HEK293 (cell line): Measurements from ENCODE around the gene PTRH2.

Experiments
- SETDB1 ChIP-seq: IDR thresholded peaks from one replicate; pipeline ENCODE4 v1.6.1; 2017; ENCODE audit warnings: mild to moderate bottlenecking, low read length, moderate library complexity, mixed read lengths; ENCODE audit not compliant: insufficient read length
- ZNF391 ChIP-seq: fragments of 450-650 bp; formaldehyde crosslinking; IDR thresholded peaks from 2 replicates; pipeline ENCODE4 v1.5.1; 2016; ENCODE audit warnings: low read depth, missing biosample characterization, missing genetic modification characterization, borderline replicate concordance
- ZNF510 ChIP-seq: fragments of 450-650 bp; formaldehyde crosslinking; IDR thresholded peaks from 2 replicates; pipeline ENCODE4 v1.5.1; 2018; ENCODE audit warnings: mild to moderate bottlenecking, missing genetic modification characterization, missing biosample characterization; ENCODE audit not compliant: insufficient replicate concordance
- TF ChIP-seq, protein P1 (sequence below): fragments of 450-650 bp; formaldehyde crosslinking; IDR thresholded peaks from 2 replicates; pipeline ENCODE4 v1.5.1; 2016; ENCODE audit warnings: missing biosample characterization, missing genetic modification characterization
- TF ChIP-seq, protein P2 (sequence below): fragments of 450-650 bp; formaldehyde crosslinking; IDR thresholded peaks from 2 replicates; pipeline ENCODE4 v1.5.1; 2016; ENCODE audit warnings: missing biosample characterization, missing genetic modification characterization

DNA sequence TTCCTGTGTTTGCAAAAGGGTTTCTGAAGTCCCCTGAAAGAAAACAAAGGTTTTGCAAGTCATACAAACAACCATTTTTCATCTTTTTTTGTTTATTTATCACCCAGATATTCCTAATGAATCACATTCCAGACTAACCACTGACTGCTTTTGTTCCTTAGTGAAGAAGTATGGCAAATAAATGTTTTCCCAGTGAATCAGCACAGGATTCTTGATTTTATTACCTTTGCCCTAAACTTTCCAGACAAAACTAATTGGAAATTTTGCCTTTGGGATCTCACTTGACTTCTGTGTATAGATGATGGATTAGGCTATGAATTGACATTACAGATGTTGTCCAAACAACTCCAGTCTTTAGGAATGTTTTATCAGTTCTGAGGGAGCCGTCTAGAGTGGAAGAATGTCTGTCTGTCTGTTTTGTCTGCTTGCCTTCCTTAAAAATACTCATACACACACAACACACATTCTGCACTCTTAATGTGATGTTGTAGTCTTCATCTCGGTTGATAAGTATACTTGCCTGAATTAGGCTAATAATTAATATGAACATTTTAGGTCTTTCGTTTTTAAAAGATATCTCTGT is 49.1 kb upstream of the PTRH2 start:
- TF ChIP-seq ZNF391 (tag by site-specific recombination) (no peak), SETDB1 (no peak), ZNF510 (no peak)
- TF ChIP-seq, protein P1, sequence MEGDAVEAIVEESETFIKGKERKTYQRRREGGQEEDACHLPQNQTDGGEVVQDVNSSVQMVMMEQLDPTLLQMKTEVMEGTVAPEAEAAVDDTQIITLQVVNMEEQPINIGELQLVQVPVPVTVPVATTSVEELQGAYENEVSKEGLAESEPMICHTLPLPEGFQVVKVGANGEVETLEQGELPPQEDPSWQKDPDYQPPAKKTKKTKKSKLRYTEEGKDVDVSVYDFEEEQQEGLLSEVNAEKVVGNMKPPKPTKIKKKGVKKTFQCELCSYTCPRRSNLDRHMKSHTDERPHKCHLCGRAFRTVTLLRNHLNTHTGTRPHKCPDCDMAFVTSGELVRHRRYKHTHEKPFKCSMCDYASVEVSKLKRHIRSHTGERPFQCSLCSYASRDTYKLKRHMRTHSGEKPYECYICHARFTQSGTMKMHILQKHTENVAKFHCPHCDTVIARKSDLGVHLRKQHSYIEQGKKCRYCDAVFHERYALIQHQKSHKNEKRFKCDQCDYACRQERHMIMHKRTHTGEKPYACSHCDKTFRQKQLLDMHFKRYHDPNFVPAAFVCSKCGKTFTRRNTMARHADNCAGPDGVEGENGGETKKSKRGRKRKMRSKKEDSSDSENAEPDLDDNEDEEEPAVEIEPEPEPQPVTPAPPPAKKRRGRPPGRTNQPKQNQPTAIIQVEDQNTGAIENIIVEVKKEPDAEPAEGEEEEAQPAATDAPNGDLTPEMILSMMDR (tag by site-specific recombination): no peak
- TF ChIP-seq, protein P2, sequence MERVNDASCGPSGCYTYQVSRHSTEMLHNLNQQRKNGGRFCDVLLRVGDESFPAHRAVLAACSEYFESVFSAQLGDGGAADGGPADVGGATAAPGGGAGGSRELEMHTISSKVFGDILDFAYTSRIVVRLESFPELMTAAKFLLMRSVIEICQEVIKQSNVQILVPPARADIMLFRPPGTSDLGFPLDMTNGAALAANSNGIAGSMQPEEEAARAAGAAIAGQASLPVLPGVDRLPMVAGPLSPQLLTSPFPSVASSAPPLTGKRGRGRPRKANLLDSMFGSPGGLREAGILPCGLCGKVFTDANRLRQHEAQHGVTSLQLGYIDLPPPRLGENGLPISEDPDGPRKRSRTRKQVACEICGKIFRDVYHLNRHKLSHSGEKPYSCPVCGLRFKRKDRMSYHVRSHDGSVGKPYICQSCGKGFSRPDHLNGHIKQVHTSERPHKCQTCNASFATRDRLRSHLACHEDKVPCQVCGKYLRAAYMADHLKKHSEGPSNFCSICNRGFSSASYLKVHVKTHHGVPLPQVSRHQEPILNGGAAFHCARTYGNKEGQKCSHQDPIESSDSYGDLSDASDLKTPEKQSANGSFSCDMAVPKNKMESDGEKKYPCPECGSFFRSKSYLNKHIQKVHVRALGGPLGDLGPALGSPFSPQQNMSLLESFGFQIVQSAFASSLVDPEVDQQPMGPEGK (tag by site-specific recombination): no peak
